NCI-H510A (cell line): ENCODE data around the gene MRRF.

Experiments used
- DNase-seq: peaks from one replicate; lab custom pipeline; 2025; lab: John Stamatoyannopoulos, UW

Gene MRRF

DNA sequence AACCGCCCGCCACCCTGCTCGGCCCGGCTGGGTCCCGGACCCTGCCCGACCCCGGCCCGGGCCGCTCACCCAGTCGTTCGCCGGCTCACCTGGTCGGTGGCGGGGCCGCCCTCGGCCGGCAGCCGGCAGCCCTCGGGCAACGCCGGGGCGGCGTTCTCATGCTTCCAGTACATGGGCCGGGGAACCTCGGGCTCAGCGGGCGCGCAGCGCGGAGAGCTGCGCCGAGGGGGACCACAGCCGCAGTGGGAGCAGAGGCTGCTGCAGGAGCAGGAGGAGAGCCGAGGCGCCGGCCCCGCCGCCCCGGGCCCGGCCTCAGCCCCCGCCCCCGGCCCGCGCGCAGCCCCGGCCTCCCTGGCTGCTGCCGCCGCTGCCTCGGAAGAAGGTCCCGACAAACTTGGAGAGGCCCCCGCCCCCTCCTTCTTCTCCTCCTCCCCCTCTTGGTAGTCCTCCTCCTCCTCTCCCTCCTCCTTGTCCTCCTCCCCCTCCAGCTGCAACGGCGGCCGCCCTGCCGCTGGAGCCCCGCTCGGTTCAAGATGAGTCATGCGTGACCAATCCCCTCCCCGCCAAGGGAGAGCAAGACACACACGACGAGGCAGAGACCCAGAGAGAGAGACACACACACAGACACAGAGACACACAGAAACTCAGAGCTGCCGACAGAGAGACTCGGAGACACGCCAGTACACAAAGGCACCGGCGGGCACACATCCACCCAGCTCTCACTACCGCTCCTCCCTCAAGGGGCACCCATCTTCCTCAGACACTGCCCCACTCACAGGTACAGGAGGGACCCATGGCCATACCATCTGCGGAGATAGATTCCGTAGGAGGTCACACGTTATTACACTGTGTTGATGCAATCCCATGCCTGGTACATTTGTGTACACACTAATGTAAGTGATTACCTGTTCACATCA lies 35.9 kb upstream of the MRRF start, which contains the start of gene LHX6:
TSS of gene LHX6 (minus strand) at position 390 of the 917 bp plus-strand sequence. CDS start at position 173, 217 bp downstream.
- no peak for DNase-seq

DNA sequence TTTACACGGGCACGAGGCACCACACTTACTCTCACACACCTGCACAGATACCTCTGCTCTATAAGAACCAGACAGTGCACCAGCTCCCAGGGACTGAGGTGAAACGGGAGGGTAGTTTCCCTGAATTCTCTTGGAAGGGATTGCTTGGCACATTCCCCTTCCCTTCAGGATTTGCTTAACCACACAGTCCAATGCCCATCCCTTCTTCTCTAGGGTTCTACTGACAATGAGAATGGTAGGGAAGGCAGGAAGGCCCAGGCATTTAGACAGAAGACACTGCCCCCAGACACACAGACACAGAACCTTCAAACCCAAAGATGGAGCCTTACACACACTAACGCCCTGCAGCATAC lies 35.2 kb upstream of the MRRF start:
- DNase-seq: no peak

DNA sequence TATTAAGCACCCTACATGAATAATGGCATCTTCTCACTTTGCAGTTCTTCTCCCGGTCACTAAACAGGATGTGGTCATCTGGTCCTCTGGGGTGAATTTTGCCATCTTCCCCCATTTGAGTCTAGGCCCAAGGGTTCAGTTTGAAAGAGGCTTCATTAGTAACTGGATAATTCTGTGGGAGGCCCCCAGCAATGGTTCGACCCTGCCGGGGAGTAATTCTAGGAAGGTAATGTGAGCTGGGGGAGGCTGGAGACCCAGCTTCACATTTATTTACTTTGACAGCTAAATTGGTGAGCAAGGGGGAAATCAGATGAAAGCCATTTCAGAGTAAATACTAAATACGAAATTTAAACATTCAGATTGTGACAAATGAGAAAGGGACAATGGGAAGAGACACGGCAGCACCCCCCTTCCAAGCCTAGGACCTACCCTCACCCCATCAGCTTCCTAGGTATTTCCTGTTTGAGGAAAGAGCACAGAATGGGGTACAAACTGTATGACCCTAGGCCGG lies 31.8 kb upstream of the MRRF start:
- no peak for DNase-seq

DNA sequence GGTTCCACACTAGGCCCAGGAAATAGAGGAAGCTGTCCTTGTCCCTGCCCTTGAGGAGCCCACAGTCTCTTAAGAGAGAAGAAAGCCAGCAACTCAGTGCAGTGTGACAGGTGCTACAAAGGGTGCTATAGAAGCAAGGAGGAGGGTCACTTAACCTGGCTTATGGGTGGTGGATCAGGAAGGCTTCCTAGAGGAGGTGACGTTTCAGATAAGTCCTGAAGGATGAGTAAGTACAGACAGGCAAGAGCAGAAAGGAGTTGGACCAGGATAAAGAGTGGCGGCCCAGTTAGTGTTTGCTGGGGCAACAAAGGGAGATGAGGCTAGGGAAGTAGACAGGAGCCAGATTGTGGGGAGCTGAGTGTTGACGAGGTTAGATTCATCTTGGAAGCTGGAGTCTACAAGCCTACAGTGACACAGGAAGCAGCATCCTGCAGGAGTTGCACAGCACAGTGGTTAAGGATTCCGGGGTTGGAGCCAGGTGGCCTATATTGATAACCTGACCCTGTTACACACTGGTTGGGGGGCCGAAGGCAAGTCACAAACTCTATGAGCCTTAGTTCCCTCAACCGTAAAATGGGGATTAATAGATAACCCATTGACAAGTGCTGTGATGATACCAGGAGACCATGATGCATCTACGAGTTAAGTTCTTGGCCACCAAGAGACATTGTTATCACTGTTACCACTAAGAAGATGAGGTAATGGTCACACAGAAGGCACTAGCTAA lies 30.5 kb upstream of the MRRF start:
- no peak for DNase-seq

DNA sequence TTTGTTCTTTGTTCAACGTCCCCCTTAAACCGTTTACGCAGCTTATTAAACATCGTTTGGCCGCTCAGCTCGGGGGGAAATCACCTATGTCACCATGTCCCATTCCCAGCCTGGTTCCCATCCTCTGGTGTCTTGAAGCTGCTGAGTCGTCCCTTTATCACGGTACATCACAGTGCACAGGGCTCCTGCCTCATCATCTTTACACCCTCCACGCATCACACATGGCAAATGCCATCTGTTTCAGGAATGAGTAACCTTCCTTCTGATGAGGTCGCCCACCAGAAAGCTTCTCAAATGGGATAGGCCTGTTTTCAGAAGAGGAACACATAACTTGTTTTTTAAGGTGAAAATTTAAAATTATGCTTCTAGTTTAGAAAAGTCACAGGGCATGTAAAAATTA lies 28.0 kb upstream of the MRRF start:
- no peak for DNase-seq

DNA sequence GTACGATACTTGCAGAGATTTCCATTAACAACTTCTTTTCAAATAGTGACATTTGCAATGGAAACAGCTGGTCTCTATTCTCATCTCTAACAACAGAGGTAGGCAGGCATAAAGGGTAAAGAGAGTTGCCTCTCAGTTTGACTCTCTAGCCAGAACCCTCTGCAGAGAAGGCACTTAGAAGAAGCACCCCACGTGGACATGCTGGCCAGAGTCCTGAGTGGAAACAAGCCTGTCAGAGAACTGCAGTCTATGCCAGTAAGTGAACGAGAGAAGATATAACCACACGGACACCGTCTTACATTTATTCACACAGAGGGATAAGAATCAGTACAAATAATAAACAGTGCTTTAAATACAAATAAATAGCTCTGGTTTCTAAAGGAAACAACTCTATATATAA lies 25.0 kb upstream of the MRRF start:
- DNase-seq: no peak

DNA sequence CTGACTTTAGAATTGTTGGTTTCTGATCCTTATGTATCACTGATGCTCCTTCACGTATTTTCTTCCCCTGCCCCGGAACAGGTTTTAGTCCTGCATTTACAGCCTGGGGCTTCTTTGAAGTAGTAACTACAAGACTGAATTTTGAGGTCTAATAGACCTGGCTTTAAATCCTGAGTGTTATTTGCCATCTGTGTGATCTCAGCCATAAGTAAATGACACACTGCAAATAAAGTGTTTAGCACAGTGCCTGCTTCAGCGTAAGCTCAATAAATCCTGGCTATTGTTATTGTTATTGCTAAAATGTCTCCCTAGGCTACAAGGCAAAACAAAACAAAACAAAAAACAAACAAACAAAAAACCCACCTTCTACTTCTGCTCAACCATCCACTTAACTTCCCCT lies 20.3 kb upstream of the MRRF start:
- no peak for DNase-seq

DNA sequence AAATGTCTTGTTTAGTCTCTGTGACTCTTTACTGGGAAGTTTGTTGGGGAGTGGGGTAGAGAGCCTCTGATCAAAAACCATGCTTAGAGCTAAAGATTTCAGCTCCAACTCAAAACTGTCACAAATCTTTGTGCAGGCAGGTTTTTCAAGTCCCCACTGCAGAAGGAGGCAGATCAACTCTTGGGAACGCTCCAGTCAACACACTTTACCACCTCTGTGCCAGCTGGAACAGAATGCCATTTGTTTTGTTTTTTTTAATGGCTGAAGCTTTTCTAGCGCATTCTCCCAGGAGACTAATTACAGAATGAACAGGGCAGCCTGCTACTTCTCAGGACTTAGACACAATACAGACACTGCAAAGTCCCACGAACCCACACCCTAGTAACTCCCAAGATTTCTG lies 18.0 kb upstream of the MRRF start:
- no peak for DNase-seq

DNA sequence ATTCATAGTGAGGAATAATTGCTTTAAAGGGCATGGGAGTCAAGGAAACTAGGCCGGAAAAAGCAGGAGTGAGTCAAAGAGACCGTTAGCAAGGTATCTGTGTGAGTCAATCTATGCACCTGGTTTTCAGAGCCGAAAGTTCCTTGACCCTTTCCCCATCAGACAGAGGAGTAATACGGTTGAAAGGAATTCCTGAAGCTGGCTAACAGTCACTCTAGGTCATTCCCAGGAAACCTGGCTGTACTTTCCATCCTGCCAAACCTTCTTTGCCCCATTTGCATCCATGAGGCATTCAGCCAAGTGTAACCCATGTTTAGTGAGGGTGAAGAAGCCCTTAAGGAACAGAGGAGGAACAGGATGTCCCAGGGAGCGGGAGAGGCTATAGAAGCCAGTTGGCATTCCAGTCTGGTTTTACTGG lies 16.2 kb upstream of the MRRF start:
- DNase-seq: no peak

DNA sequence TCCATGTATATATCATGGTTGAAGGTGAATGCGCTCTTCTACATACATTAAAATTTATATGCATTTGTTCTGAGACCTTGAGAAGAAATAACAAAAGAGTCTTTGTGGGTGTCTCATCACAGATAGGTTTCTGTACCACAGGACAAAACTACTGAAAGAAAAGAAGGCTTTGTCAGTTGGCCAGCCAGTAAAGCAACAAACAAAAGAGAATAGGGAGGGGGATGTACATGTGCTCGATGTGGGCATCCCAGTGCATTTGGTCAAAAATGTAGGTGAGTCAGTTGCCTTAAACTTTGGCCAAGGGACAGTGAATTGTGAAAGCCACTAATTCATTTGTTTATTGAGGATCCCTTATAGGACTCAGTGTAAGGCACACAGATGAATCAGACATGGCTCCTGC lies 13.3 kb upstream of the MRRF start:
- no peak for DNase-seq

DNA sequence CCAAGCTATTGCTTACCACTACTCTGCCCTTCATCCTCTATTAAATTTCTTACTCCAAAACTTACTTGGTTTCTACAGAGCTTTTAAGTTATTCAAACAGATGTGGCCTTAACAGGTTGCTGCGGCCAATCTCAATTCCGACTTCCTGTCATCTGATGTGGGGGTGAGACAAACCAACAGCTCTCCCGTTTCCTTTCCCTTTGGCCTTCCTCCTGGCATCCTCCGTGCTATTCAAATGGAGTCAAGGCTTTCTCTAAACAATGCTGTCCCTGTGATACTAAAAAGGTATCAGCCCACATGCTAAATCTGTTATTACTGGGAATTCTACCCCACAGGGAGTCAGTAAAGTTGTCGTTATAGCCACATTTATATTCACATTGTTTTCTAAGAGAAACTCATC lies 11.9 kb upstream of the MRRF start:
- DNase-seq: no peak

DNA sequence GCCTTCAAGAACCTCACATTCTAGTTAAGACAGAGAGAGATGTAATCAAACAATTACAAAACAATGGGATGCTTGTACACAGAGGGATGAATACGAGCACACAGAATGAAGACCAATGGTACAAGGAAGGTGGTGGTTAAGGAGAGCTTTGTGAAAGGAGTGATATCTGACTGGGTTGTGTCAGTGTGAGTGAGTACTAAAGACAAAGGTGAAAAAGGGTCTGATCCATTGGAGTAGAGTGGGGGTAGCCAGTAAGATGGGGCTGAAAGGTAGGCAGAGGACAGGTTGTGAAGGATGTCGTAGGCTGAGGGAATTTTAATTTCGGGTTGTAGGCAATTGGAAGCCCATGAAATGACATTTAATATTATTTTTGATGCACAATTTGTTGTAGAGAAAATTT lies 9.9 kb upstream of the MRRF start:
- no peak for DNase-seq

DNA sequence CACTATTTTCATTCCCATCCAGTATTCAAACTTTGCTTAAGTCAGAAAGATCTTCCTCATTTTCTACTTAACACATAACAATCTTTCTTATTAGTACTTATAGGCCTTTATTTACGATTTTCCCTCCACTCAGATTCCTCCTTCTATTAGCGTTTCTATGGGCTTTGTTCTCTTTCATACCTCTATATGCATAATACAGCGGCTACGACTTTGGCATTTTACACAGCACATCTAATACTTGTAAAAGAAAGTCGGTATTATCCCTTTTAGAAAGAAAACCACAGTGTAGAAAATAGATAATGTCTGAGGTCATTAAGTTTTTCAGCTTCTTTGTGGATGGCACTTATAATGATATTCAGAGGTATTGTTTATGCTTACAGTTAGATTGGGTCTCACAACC lies 8.5 kb upstream of the MRRF start:
- DNase-seq: no peak

DNA sequence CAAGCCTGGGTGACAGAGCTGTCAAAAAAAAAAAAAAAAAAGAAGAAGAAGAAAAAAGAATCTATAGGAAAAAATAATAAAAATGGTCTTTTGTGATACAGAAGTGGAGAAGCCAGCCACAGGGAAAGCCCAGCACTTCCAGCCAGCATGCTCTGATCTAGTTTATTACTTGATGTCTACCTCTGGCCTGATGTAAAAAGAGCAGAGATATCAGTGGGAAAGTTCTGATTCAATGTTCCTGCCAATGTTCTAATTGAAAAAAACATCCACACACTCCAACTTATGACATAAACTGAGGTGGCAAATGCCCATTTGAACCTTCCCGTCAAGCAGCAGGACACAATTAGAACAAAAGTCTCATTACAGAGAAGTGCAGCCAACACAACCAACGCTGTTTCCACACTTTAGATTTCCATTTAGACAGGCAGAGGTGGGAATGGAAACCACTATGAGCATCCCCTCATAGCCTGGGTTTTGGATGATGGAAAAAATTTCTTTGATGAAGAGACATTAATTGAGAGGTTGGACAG lies 5.7 kb upstream of the MRRF start:
- DNase-seq: no peak

DNA sequence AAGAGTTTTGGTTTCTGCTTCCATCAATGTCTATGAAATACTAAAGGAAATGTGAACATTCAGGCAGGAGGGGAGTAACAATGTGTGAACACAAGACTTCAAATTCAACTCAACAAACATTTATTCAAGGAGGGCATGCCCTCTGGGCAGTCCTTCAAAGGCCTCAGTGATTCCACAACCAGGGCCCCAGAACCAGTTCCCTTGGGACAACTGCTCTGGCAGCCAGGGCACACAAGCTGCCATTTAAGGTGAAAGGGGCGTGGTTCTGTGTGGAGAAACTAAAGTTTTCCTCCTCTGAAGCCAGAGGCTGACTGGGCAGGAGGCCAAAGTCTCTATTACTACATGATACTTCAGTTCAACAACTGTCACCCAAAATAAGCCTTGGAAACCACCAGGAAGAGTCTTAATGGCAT lies 3.2 kb upstream of the MRRF start:
- DNase-seq: no peak

DNA sequence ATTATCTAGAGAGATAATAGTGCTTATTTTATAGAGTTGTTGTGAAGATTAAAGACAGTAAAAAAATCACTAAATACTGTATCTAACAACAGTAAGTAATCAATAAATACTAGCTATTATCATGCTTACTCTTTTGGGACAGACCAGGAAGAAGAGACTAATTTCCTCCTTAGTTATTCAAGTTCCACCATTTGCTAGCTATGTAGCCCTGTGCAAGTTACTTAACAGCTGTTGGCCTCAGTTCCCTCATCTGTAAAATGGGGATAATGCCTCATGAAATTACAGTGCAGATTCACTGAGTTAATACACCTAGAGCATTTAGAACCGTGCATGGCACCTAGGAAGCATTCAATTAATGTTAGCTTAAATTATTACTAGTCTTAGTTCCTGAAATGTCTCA lies 2.6 kb upstream of the MRRF start:
- DNase-seq: no peak

DNA sequence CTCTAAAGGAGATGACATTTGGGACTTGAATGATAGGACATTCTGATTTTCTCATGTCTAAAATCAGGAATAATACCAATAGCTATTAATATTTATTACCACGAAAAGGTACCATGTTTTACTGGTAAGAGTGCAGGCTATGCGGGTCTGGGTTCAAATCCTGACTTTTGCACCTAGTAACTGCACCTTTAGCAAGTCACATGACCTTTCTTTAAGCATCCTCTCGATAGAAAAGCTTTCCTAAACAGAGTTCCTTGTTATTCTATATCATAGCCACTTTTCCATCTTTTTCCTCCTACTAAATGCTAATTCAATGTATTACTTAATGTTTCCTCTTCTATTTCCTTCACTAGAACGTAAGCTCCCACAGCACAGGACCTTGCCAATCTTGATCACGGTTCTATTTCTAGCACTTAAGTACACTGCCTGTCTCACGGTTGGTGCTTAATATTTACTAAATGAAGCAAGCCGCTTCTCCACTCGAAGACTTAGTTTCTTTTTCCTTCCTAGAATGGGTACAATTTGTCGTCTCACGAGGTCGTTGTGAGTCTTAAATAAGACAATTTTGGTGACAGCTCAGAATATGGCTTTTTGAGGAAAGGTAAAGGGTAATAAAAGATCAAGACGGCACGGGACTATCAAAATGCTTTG lies 858 bp upstream of the MRRF start:
- no peak for DNase-seq

DNA sequence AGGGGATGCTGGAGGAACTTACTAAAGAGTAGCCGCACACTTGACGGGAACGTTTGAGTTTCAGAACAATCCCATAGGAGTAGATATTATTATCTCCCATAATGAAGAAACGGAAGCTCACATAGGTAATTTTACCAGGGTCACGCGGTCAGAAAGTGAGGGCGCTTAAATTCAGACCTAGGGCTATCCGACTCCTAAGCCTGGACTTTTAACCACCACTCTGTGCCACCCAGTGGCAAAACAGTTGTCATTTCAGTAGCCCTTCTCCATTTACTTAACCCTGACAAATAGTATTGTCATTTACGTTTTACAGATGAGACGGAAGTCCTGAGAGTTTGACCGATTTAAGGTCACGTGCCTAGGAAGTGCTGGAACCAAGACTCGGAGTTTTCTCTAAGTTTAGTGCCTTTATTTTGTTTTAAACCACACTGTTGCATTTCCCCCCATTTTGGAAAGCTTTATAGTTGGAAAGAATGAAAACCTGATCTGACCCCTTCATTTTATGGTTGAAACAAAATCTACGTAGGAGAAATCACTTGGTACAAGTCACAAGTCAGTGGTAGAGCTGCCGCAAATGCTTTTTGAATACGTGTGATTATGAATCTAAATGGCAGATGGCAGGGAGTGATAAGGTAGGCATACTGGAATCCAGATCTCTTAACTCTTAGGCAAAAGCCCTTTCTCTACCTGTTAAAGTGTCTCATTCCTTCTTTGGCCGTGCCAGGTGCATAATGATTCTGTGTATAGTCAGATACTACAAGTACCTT lies 650 bp downstream of the MRRF start:
- DNase-seq: no peak

DNA sequence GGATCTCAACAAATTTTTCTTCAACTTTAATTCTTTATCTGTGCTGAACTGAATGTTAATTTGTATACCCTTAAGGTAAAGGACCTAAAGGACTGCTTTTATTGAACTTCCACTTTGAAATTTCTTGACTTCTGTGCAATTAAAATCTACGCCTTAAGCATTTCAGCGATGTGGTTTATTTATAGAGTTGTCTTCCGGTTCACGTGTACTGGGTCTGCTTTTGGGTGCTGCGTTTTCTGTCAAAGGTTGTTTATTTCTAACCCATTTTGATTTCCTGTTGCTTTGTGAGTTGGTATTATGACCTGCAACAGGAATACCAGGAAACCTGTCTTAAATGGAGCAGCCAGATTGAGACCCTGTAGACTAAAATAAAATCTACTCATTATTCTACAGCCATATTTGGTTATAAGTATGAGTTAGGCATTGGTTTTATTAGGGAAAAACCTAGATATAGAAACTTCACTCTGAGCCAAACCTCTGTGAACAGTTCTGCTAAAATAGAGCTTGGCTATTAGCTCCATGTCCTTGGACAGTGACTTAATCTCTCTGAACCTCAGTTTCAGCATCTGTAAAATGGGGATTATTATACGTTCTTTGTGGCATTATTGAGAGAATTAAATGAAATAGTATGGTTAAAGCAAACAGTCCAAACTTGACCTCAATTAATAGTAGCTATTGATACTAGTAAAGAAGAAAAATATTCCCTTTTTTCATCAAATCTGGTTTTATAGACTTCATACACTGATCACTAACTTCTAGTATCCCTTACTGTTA lies 3.5 kb downstream of the MRRF start:
- DNase-seq: no peak

DNA sequence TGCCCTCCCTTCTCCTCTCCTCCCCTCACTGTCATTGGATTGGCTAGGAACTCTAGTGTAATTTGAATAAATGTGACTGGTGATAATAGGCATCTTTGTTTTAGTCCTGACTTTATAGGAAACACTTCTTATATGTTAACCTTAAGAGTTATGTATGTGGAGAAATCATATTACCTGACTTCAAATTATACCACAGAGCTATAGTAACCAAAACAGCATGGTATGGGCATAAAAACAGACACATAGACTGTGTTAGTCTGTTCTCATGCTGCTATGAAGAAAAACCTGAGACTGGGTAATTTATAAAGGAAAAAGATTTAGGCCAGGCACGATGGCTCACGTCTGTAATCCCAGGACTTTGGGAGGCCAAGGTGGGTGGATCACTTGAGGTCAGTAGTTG lies 9.4 kb downstream of the MRRF start:
- DNase-seq: no peak

DNA sequence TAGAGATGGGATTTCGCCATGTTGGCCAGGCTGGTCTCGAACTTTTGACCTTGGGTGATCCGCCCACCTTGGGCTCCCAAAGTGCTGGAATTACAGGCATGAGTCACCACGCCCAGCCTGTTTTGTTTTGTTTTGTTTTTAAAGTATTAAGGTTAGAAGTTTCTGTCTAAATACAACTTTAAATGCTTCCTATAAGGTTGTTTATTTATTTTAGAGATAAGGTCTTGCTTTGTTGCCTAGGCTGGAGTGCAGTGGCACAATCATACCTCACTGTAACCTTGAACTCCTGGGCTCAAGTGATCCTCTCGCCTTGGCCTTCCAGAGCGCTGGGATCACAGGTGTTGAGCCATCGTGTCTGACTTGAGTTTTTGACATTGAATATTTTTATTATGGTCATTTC lies 11.4 kb downstream of the MRRF start:
- DNase-seq: no peak
